GM19468 (cell line): ENCODE data around the gene NLGN1.
"Not testable (repeated sequence)": the region's sequence is repeated elsewhere in the genome, so short reads cannot be mapped to it uniquely, and the experiment has no call there.

ENCODE experiments used
- ATAC-seq: cut with Tn5 transposase; IDR thresholded peaks from one replicate; pipeline ENCODE4 v1.9.1; 2021; ENCODE audit warnings: mild to moderate bottlenecking, moderate library complexity, moderate number of reproducible peaks; ENCODE audit not compliant: unreplicated experiment; ENCODE audit errors: extremely low read depth

Gene NLGN1

DNA sequence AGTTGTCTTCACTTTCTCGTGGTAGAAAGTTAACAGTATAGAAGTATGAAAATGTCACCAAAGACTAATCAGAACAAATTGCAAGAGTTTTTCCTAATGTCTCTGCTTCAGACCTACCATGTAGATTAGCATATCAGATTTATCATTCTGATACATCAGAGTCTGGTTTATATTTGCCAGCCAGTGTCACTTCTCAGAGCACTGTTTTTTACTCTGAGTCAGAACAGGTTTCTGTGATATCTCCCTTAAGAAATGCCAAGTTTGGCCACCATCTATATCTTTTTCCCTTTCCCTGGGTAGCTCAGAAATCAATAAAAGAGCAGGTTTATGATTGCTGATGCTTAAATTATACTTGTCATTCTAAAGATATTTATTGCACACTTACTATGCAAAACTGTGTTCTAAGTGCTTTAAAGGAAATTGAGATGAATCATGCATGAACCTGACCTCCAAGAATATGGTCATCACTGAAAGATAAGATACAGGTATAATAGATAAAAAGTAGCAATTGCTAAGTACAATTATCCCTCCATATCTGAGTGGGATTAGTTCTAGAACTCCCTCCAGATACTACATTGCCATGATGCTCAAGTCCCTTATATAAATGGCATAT is 788.9 kb downstream of the NLGN1 start:
- no peak for ATAC-seq

- no peak for ATAC-seq
Measured at GRCh38 chr3:174191380-174191779, 793.8 kb downstream of the NLGN1 start.

DNA sequence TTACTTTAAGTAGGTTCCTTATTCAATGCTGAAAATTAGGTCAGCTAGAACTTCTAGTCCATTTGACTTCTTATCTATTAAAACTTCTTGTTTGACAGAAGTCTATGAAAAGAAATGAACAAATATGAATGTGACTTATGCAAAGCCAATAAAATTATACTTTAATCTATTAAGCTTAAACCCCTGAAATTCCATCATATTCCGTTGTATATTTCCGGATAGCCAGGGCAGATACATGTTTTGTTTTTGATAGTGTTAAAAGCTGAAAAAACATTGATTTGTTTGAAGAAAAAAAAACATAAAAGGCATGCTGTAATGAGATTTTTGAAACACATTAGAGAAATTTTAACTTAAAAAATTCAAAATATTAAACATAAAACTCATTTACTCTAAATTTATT is 794.4 kb downstream of the NLGN1 start:
- no peak for ATAC-seq

DNA sequence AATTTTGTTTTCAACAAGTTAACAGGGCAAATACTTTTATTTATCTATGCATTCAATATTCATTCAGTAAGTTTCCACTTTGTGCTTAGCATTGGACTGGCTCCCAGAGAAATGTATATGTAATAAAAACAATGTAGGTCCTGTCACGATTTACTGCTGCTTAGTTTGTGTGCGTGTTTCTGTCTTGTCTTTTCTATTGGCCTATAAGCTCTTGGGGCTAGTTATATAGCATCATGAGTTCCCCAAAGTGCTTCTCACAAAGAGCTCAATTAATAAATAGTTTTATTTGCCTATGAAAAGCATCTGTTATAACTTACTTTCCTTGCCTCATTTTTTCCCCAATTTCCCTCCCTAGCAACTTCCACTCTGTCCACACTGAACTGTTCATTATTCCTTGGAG is 794.9 kb downstream of the NLGN1 start:
- ATAC-seq = no peak

- ATAC-seq = no peak
Measured at GRCh38 chr3:174193604-174194003, 796.1 kb downstream of the NLGN1 start.

GRCh38 chr3:174197416-174197815 is 799.9 kb downstream of the NLGN1 start:
- no peak for ATAC-seq

GRCh38 chr3:174198199-174198598 is 800.7 kb downstream of the NLGN1 start:
- ATAC-seq = no peak

GRCh38 chr3:174199696-174200095 is 802.2 kb downstream of the NLGN1 start:
- ATAC-seq = no peak

- ATAC-seq = no peak
Measured at GRCh38 chr3:174202116-174202515, 804.6 kb downstream of the NLGN1 start.

DNA sequence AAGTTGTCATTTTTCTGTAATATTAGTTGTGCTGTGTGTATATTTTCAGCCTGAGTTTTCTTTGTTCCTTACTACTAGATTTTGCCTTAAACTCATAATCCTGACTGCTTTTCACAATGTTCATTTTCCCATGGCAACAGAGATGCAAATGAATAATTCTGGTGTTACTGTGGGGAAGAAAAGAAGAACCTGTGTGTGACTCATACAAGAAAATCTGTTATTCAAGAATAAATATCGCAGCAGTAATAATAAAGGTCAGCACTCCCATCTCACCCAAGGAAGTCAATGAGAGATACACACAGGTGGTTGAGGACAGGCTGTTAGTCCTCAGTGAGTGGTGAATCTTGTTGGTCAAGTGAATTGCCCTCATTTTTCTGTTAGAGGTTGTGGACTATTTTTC is 805.0 kb downstream of the NLGN1 start:
- ATAC-seq = no peak

GRCh38 chr3:174204765-174205164 is 807.2 kb downstream of the NLGN1 start:
- ATAC-seq = no peak

DNA sequence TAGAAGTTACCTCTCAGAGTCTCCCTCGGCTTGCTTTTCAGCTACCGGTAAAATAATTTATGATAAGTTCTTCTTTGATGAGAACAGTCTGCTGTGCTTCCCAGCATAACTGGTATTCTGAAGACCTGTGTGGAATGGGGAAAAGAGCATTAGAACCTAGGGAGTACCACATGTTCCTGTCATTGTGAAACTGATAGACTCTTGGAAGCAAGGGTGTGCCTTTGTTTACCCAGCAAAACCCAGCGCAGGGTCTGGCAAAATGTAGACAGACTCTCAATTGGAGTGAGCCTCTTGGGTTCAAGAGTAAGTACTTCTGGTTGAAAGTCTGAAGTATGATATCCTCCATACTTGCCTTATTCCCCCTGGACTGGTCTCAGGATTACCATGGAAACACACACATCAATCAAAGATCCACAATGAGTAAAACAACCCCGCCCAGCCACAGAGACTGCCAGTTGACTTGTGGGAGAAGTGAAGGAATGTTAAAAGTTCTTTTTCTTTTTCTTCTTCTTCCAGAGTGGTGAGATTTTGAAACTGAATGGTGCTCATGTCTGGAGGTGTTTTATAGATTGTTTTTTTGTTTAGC is 809.2 kb downstream of the NLGN1 start:
- no peak for ATAC-seq

DNA sequence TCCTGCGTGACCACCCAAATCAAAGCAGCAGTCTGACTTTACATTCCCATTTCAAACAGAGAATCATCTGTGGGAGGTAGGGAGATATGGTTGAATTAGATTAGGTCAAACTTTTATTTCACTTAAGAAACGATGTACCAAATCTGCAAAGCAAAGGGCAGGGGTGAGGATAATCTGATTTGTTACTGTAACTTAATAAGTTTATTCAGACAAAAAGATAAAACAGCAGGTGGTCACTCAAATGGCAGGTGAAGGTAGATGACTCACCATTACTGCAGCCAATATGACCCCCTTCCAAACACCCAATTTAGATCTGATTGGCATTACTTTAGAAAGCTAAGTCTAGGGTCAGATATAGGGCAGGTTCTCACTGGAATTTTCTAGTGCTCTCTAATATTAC is 810.6 kb downstream of the NLGN1 start:
- ATAC-seq = no peak

- not testable (repeated sequence) for ATAC-seq
Measured at GRCh38 chr3:174211896-174212295, 814.4 kb downstream of the NLGN1 start.

GRCh38 chr3:174215456-174215855 is 817.9 kb downstream of the NLGN1 start:
- ATAC-seq = no peak

- no peak for ATAC-seq
Measured at GRCh38 chr3:174216019-174216418, 818.5 kb downstream of the NLGN1 start.

- ATAC-seq = no peak
Measured at GRCh38 chr3:174216946-174217718, 819.6 kb downstream of the NLGN1 start.

DNA sequence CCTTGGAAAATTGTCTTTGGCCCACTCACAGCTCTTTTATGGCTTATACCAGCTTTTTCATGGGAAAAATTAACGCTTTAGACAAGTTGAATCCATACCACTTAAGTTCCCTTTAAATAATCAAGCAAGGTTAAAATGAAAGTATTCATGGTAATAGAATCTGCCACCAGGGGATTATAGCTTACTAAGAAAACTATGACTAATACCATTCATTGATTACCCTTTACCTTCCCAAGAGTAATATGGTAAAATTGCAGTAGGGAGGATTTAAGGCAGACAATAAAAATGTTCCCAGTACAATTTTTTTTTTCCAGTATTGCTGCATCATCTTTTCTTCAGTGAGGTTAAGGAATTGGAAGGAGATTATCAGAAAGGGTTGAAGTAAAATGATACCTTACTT is 820.5 kb downstream of the NLGN1 start:
- no peak for ATAC-seq

DNA sequence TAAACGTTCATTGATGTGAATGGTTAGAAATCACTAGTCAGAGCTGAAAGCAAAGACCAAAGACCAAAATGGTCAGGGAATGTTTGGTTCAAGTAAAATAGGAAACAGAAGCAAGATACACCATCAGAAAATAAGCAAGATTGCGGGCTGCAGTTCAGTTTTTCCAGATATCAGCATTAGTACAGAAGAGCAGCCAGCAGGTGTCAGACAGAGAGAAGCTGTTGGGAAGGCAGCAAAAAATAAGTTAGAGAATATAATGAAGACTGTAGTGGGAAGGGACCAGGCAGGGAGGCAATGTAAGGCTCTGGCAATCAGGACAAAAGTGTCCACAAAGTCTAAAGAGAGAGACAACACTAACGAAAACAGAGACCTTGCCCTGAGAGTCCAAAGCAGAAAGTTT is 822.2 kb downstream of the NLGN1 start:
- no peak for ATAC-seq

DNA sequence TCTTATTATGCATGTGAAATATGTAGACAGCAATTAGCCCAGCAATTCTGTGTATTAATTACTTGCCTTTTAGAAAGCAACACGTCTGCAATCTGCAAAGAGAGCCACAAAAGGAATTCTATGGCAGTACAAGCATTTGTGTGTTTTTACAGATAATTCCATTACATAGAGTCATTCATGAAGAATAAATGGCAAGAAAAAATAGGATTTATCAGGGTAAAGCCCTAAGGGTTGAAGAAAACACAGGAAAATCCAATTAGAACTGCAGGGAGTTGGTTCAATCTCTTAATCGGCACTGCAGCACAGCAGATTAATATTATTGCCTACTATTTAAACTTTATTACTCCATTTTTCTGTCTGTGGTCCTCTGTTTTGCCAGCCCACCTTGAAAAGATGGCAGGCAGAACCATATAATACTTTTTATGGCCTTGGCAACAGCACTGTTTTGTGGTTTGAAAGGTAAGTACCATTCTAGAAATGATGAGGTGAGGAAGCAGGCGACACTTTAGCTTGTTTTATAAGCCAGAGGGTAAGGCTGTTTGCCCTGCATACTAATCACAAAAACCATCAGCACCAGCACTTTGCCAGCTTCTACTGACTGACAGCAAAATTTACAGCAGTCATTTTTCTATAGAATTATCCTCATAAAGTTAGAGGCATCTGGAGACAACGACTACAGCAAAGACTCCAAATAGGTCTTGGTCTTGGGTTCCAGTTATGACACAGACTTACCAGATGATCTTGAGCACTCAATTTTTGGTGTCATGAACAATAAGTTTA is 823.4 kb downstream of the NLGN1 start:
- ATAC-seq = no peak

- no peak for ATAC-seq
Measured at GRCh38 chr3:174223042-174223441, 825.5 kb downstream of the NLGN1 start.
